DND-41 (cell line): ENCODE results near the gene MTF2.

ENCODE experiments used
- ATAC-seq: fragments of 200-7000 bp; cut with Tn5 transposase; 3 replicates; pipeline ENCODE4 v1.9.1; 2021; ENCODE audit warnings: low read depth; ENCODE audit not compliant: insufficient read depth
- DNase-seq: peaks from one replicate; pipeline ENCODE4 v3.0.0-alpha.2; 2020
- H2AFZ ChIP-seq: 2 replicates; pipeline ENCODE4 v1.6.0; 2012; ENCODE audit warnings: low read depth, low read length
- H3K27ac ChIP-seq: 2 replicates; pipeline ENCODE4 v1.5.1; 2012; ENCODE audit warnings: low read length, inconsistent platforms
- H3K27me3 ChIP-seq: fragments of 200-600 bp; sonication (generic); 2 replicates; pipeline ENCODE4 v1.6.0; 2012; ENCODE audit warnings: low read length, mild to moderate bottlenecking, inconsistent platforms; ENCODE audit not compliant: insufficient read depth, poor library complexity
- H3K36me3 ChIP-seq: 2 replicates; pipeline ENCODE4 v1.5.1; 2012; ENCODE audit warnings: low read length, inconsistent platforms; ENCODE audit not compliant: insufficient read depth
- H3K4me1 ChIP-seq: 2 replicates; pipeline ENCODE4 v1.5.1; 2012; ENCODE audit warnings: mild to moderate bottlenecking, low read length; ENCODE audit not compliant: insufficient read depth
- H3K4me2 ChIP-seq: 2 replicates; pipeline ENCODE4 v1.6.0; 2012; ENCODE audit warnings: mild to moderate bottlenecking, moderate library complexity, low read length, inconsistent platforms; ENCODE audit not compliant: insufficient read depth
- H3K4me3 ChIP-seq, 2 experiments: fragments of 200-600 bp in 1 of 2; shearing (Covaris generic) in 1 of 2; 2 replicates each; pipeline ENCODE4 v1.5.1; 2012 to 2016; ENCODE audit warnings: inconsistent platforms in 2 of 2, low read length in 2 of 2, mild to moderate bottlenecking in 2 of 2, low read depth in 1 of 2, moderate library complexity in 1 of 2
- H3K79me2 ChIP-seq: 2 replicates; pipeline ENCODE4 v1.6.0; 2012; ENCODE audit warnings: low read length, inconsistent platforms; ENCODE audit not compliant: insufficient read depth
- H3K9ac ChIP-seq: 2 replicates; pipeline ENCODE4 v1.6.0; 2012; ENCODE audit warnings: low read depth, mild to moderate bottlenecking, inconsistent platforms, low read length, moderate library complexity
- H3K9me3 ChIP-seq: 2 replicates; pipeline ENCODE4 v1.5.1; 2012; ENCODE audit warnings: low read length, moderate library complexity, mild to moderate bottlenecking, inconsistent platforms; ENCODE audit not compliant: insufficient read depth, severe bottlenecking
- H4K20me1 ChIP-seq: 2 replicates; pipeline ENCODE4 v1.6.0; 2012; ENCODE audit warnings: low read length; ENCODE audit not compliant: insufficient read depth
- EZH2 ChIP-seq: IDR thresholded peaks from 3 replicates; pipeline ENCODE4 v1.6.1; 2012; ENCODE audit warnings: borderline replicate concordance, low read depth, mild to moderate bottlenecking, moderate library complexity, low read length, inconsistent platforms; ENCODE audit not compliant: severe bottlenecking
- TF ChIP-seq, protein P1 (sequence below): IDR thresholded peaks from 2 replicates; pipeline ENCODE4 v1.5.1; 2012; ENCODE audit warnings: borderline replicate concordance, low read length, moderate library complexity, mild to moderate bottlenecking; ENCODE audit not compliant: poor library complexity, severe bottlenecking; ENCODE audit errors: extremely low read depth

The MTF2 gene

DNA sequence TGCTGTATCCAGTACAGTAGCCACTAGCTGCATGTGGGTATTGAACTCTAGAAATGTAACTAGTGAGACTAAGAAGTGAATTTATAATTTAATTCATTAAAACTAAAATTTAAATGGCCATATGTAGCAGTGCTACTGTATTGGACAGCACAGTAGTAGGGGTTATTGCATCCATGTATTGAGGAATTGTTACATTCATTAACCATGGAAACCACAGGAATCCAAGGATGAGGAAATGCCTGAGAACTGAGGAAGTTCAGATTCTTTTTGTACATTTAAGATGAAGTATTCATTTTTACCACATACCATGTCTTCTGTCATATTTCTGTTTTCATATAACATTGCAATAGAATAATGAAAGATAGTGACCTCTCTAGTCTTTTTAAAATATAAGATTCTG is 2.6 kb downstream of the MTF2 start:
- no peak for TF ChIP-seq EZH2
- TF ChIP-seq, protein P1, sequence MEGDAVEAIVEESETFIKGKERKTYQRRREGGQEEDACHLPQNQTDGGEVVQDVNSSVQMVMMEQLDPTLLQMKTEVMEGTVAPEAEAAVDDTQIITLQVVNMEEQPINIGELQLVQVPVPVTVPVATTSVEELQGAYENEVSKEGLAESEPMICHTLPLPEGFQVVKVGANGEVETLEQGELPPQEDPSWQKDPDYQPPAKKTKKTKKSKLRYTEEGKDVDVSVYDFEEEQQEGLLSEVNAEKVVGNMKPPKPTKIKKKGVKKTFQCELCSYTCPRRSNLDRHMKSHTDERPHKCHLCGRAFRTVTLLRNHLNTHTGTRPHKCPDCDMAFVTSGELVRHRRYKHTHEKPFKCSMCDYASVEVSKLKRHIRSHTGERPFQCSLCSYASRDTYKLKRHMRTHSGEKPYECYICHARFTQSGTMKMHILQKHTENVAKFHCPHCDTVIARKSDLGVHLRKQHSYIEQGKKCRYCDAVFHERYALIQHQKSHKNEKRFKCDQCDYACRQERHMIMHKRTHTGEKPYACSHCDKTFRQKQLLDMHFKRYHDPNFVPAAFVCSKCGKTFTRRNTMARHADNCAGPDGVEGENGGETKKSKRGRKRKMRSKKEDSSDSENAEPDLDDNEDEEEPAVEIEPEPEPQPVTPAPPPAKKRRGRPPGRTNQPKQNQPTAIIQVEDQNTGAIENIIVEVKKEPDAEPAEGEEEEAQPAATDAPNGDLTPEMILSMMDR = no peak
- Histone ChIP-seq H3K4me3 (peak overlapping the region; percentile 78 to 80; a peak in 3 of 4 replicates), H3K9me3 (peaks cover 11% of the 10 kb centered on the region), H3K4me1 (peaks cover 64% of the 10 kb centered on the region), H2AFZ (no peak overlapping the region), H3K9ac (peak overlapping the region; percentile 91), H3K79me2 (peaks cover 88% of the 10 kb centered on the region), H3K36me3 (peaks cover 56% of the 10 kb centered on the region), H3K27me3 (no peaks in the 10 kb centered on the region), H3K27ac (peak overlapping the region; percentile 98), H4K20me1 (peaks cover 62% of the 10 kb centered on the region), H3K4me2 (peak overlapping the region; percentile 65)
- DNase-seq (no peak), ATAC-seq (no peak)

DNA sequence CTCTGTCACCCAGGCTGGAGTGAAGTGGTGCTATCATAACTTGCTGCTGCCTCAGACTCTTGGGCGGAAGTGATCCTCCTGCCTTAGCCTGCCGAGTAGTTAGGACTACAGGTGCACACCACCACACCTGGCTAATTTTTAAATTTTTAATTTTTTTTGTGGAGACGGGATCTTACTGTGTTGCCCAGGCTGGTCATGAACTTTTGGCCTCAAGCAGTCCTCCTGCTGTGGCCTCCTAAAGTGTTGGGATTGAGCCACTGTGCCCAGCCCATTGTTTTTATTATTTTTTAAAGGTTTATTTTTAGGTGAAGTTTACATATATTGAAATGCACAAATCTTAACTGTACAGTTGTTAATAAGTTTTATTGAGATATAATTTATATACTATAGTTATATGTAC is 3.2 kb downstream of the MTF2 start:
- H3K4me3 ChIP-seq = peak overlapping the region; percentile 78 to 80; a peak in 2 of 4 replicates
- no peak for DNase-seq

DNA sequence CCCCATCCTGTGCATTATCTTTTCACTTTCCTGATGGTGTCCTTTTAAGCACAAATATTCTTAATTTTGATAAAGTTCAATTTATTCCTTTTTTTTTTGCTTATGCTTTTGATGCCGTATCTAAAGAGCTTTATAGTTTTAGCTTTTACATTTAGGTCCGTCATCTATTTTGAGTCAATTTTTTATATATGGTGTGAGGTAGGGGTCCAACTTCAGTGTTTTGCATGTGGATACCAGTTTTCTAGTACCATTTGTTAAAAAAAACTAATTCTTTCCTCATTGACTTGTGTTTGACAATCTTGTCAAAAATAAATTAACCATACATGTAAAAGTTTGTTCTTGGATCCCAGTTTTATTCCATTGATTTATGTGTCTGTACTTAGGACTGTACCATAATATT is 4.9 kb downstream of the MTF2 start:
- no peak overlapping the region for H3K27ac ChIP-seq
- H3K9me3 ChIP-seq = peaks cover 11% of the 10 kb centered on the region
- peak overlapping the region; percentile 65; the same call in 1 of the 2 replicates for H3K4me2 ChIP-seq
- peaks cover 71% of the 10 kb centered on the region for H3K36me3 ChIP-seq
- no peak overlapping the region for H2AFZ ChIP-seq
- TF ChIP-seq, protein P1 = no peak
- no peak for TF ChIP-seq EZH2
- H3K4me3 ChIP-seq = peak overlapping the region in 1 of 2 experiments; percentile 78; a peak in 1 of 4 replicates
- H3K27me3 ChIP-seq = no peaks in the 10 kb centered on the region
- ATAC-seq = no peak
- peaks cover 83% of the 10 kb centered on the region for H4K20me1 ChIP-seq
- peaks cover 73% of the 10 kb centered on the region for H3K4me1 ChIP-seq
- H3K9ac ChIP-seq = no peak overlapping the region
- H3K79me2 ChIP-seq = peaks cover 99% of the 10 kb centered on the region
- no peak for DNase-seq

More for the DNA sequence above, 3.2 kb downstream of the MTF2 start:
- Histone ChIP-seq H3K9me3 (peaks cover 11% of the 10 kb centered on the region), H3K27ac (no peak overlapping the region), H3K4me2 (peak overlapping the region; percentile 65), H3K79me2 (peaks cover 94% of the 10 kb centered on the region), H3K4me1 (peaks cover 68% of the 10 kb centered on the region), H4K20me1 (peaks cover 68% of the 10 kb centered on the region), H2AFZ (no peak overlapping the region), H3K36me3 (peaks cover 61% of the 10 kb centered on the region), H3K9ac (peak overlapping the region; percentile 91; the same call in 1 of the 2 replicates), H3K27me3 (no peaks in the 10 kb centered on the region)
- ATAC-seq = no peak
- no peak for TF ChIP-seq EZH2
- TF ChIP-seq, protein P1 = no peak

DNA sequence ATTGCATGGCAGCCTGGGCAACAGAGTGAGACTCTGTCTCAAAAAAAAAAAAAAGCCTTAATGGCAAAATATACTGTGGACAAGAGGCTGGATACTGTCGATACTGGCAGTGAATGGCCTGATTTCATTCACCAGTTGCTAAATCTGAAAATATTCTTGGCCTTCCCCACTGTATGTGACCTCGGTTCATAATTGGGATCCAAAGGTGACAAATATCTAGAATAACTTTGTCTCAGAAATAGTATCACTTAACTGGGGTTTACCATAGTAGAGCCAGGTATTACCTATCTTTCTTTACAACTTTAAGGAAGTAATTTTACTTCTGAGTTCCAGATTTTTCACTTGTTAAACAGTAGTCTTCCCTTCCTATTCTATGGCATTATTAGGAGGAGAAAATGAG is 8.4 kb downstream of the MTF2 start:
- Histone ChIP-seq H3K27me3 (no peaks in the 10 kb centered on the region), H3K4me2 (peak overlapping the region; percentile 10; the same call in 1 of the 2 replicates), H3K36me3 (peaks cover 68% of the 10 kb centered on the region), H3K9me3 (peaks cover 11% of the 10 kb centered on the region), H2AFZ (no peak overlapping the region), H3K4me3 (no peak overlapping the region), H3K9ac (no peak overlapping the region), H4K20me1 (peaks cover 93% of the 10 kb centered on the region), H3K4me1 (peaks cover 75% of the 10 kb centered on the region), H3K79me2 (peaks cover 100% of the 10 kb centered on the region), H3K27ac (no peak overlapping the region)
- DNase-seq (no peak), ATAC-seq (no peak)
- TF ChIP-seq EZH2 = no peak
- TF ChIP-seq, protein P1 = no peak
